Esophagus squamous epithelium (tissue), 5 donors: ENCODE measurements around the gene MRPS14. TPM values are rescaled to one million over a fixed set of nuclear protein-coding genes. Genes with fewer than 3 reads are reported as not detected.

Source experiments
- DNase-seq: peaks from one replicate; lab custom pipeline; 2025; lab: John Stamatoyannopoulos, UW
- H3K27ac ChIP-seq, 4 donors: fragments of 200-600 bp; sonication (generic); one replicate each; pipeline ENCODE4 v1.5.1; 2016 to 2019; ENCODE audit warnings: mild to moderate bottlenecking in 1 of 4
- H3K27me3 ChIP-seq, 4 donors: fragments of 200-600 bp; sonication (generic); 1 replicate in 3 of 4; 2 replicates in 1 of 4; pipeline versions ENCODE4 v1.5.1 to v1.6.0; 2017 to 2021; ENCODE audit warnings: antibody characterized with exemption in 1 of 4
- H3K36me3 ChIP-seq, 3 donors: fragments of 200-600 bp; sonication (generic); one replicate each; pipeline ENCODE4 v1.5.1; 2016 to 2019
- H3K4me1 ChIP-seq, 3 donors: fragments of 200-600 bp; sonication (generic); one replicate each; pipeline ENCODE4 v1.5.1; 2017 to 2019
- H3K4me3 ChIP-seq, 4 donors: fragments of 200-600 bp; sonication (generic); 1 replicate in 3 of 4; 2 replicates in 1 of 4; pipeline ENCODE4 v1.5.1; 2016 to 2019; ENCODE audit warnings: mild to moderate bottlenecking in 2 of 4, moderate library complexity in 1 of 4
- H3K9me3 ChIP-seq, 3 donors: fragments of 200-600 bp; sonication (generic); one replicate each; pipeline ENCODE4 v1.5.1; 2016 to 2019
- POLR2A ChIP-seq, 4 donors: fragments of 450-650 bp; IDR thresholded peaks; one replicate each; pipeline ENCODE4 v1.6.1; 2017; ENCODE audit warnings: antibody characterized with exemption in 4 of 4, mild to moderate bottlenecking in 4 of 4, moderate library complexity in 3 of 4
- WGBS, 2 donors: methylation state at CpG; one replicate each; pipeline ENCODE4 v1.1.5; 2018; 5-methylcytosine and 5-hydroxymethylcytosine counted together
- intact Hi-C: fragments of 100-400 bp; cut with DNase I; formaldehyde crosslinking; loops from one replicate; pipeline ENCODE4 v1.15.0; 2022
- total RNA-seq, 4 donors: library from RNA; depleted of rRNA; stranded (reverse); fragments of >200 nt; gene quantifications; one replicate each; pipeline ENCODE4 v1.1.0, GENCODE V29; 2016
- TF ChIP-seq, protein P1 (sequence below), 6 experiments: fragments of 450-650 bp in 4 of 6; fragments of 200-600 bp in 2 of 6; sonication (generic) in 2 of 6; IDR thresholded peaks; one replicate each; pipeline ENCODE4 v1.5.1; 2016 to 2019; ENCODE audit warnings: antibody characterized with exemption in 6 of 6, mild to moderate bottlenecking in 4 of 6, moderate library complexity in 4 of 6
- donor health status: DM: yes; HTN: yes; CAD: no.

Gene MRPS14
- total RNA-seq, 4 donors from 2014 or later, result 8.6 to 18.1 (median 15.4) TPM

DNA sequence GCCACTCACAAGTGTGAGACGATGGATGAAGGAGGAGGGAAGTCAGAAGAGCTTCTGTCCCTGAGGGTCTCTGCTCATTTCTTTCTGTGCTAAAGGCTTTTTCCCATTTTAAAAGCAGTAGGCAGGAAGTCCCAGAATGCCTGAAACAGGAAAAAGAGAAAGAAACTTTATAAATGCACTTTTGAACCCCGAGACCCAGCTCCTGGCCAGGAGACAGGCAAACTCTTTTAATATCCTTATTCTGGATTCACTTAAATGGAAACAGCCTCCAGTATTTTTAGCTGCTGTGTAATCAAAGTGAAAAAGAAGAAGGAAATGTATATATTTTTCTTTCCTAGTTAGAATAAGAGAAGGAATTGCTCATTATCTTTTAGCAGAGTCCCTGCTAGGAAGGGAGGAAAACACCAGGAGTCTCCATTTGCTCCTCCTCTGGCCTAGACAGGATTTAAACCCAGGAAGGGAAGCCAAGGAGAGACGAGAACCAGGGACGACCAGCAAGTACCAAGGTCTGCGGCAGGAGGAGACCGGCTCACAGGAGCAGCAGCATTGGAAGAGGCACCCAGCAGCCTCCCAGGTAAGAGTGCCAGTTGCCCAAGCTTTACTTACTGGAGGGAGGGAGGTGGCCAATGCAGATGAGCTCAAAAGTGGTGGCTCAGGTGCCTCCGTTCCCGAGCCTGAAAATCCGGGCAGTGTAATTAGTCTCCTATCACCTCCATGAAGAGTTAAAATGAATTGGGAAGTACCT, 44.3 kb upstream of the MRPS14 start, which contains the start of gene TNN:
TSS of gene TNN (plus strand) at position 472 of the 745 bp plus-strand sequence. CDS start 9,586 bp downstream, outside the sequence.
- Histone ChIP-seq H3K36me3 (no peaks in the 10 kb centered on the region), H3K27ac (no peak within 1 kb of the TSS), H3K9me3 (no peaks in the 10 kb centered on the region), H3K27me3 (peaks cover 0 to 3% (median 0%) of the 10 kb centered on the region in 4 donors), H3K4me3 (no peak within 1 kb of the TSS), H3K4me1 (peaks cover 0 to 12% (median 8%) of the 10 kb centered on the region in 3 donors)
- DNase-seq, result no peak
- intact Hi-C loops, result no loop called here
- 55 to 58% methylated on average over 9 of the region's 9 CpGs for WGBS, 2 donors
- TF ChIP-seq, protein P1, sequence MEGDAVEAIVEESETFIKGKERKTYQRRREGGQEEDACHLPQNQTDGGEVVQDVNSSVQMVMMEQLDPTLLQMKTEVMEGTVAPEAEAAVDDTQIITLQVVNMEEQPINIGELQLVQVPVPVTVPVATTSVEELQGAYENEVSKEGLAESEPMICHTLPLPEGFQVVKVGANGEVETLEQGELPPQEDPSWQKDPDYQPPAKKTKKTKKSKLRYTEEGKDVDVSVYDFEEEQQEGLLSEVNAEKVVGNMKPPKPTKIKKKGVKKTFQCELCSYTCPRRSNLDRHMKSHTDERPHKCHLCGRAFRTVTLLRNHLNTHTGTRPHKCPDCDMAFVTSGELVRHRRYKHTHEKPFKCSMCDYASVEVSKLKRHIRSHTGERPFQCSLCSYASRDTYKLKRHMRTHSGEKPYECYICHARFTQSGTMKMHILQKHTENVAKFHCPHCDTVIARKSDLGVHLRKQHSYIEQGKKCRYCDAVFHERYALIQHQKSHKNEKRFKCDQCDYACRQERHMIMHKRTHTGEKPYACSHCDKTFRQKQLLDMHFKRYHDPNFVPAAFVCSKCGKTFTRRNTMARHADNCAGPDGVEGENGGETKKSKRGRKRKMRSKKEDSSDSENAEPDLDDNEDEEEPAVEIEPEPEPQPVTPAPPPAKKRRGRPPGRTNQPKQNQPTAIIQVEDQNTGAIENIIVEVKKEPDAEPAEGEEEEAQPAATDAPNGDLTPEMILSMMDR (IDR thresholded peaks at IDR 0.05), result no peak
- TF ChIP-seq POLR2A (IDR thresholded peaks at IDR 0.05), result no peak

DNA sequence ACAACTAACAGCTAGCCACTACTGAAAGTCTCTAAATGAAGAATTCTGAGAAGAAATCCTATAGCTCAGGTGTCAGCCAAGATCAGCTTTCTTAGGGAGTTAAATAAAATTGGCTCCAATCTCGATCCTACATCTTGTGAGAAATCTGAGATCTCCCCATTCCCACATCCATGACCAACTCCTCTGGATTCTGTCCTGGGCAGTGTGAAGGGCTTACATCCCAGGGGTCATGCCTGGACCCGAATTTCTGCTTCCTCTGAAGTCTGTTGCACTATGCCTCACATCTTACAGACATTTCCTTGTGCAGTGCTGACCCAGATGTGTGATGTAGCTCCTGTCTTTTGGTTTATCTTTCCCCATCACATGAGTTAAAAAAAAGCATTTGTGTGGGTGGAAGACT, 39.6 kb upstream of the MRPS14 start:
- 31 to 56% methylated on average over 2 of the region's 2 CpGs for WGBS, 2 donors
- TF ChIP-seq, protein P1 (IDR thresholded peaks at IDR 0.05), result no peak
- TF ChIP-seq POLR2A (IDR thresholded peaks at IDR 0.05), result no peak
- H3K9me3 ChIP-seq, result no peaks in the 10 kb centered on the region
- no peaks in the 10 kb centered on the region for H3K4me1 ChIP-seq
- H3K36me3 ChIP-seq, result no peaks in the 10 kb centered on the region
- DNase-seq, result no peak
- H3K27ac ChIP-seq, result no peak overlapping the region
- intact Hi-C loops, result no loop called here
- H3K4me3 ChIP-seq, result no peak overlapping the region
- H3K27me3 ChIP-seq, result no peaks in the 10 kb centered on the region

DNA sequence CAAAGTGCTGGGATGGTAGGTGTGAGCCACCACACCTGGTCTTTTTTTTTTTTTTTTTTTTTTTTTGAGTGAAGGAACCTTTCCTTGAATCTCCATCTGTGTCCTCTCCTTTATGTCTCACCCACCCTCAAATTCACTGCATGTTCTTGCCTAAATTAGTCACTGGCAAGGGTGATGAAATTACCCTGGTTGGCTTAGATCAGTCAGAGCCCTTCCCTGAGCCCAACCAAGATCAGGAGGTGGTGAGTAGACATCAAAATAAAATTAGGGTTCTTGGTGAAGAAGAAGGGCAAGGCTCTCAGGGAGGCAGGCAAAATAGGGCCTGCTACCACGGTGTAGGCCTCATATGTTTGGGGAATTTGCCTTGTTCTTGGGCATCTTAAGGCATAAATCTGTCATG, 39.1 kb upstream of the MRPS14 start:
- Histone ChIP-seq H3K36me3 (no peaks in the 10 kb centered on the region), H3K27ac (no peak overlapping the region), H3K4me1 (no peaks in the 10 kb centered on the region), H3K27me3 (no peaks in the 10 kb centered on the region), H3K4me3 (no peak overlapping the region), H3K9me3 (no peaks in the 10 kb centered on the region)
- no peak for TF ChIP-seq POLR2A (IDR thresholded peaks at IDR 0.05)
- TF ChIP-seq, protein P1 (IDR thresholded peaks at IDR 0.05), result no peak
- no peak for DNase-seq
- intact Hi-C loops, result no loop called here
- 62 to 71% methylated on average over 1 of the region's 1 CpG for WGBS, 2 donors

DNA sequence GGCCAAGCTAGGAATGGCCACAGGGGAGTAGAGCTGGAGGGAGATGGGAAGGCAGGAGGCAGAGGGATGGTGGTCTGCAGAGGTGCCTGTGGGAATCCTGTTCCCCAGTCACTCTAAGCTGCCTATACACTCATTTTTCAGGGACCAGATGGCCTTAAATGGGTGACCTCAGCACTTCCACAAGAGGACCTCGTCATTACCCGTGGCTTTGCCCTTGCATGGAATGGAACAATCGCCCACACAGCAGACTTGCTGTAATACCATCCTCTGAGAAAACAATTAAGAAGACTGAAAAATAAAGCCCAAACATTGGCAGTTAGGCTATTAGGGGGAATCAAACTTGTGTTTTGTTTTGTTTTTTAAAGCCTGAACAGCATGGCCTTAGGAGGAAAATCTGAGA, 31.5 kb upstream of the MRPS14 start:
- 77 to 80% methylated on average over 3 of the region's 3 CpGs for whole genome bisulfite sequencing, 2 donors
- intact Hi-C loops, result no loop called here
- Histone ChIP-seq H3K27me3 (peaks cover 0 to 23% (median 0%) of the 10 kb centered on the region in 4 donors), H3K4me3 (no peak overlapping the region), H3K36me3 (no peaks in the 10 kb centered on the region), H3K9me3 (no peaks in the 10 kb centered on the region), H3K4me1 (no peaks in the 10 kb centered on the region), H3K27ac (no peak overlapping the region)
- no peak for TF ChIP-seq POLR2A (IDR thresholded peaks at IDR 0.05)
- TF ChIP-seq, protein P1 (IDR thresholded peaks at IDR 0.05), result no peak
- no peak for DNase-seq

DNA sequence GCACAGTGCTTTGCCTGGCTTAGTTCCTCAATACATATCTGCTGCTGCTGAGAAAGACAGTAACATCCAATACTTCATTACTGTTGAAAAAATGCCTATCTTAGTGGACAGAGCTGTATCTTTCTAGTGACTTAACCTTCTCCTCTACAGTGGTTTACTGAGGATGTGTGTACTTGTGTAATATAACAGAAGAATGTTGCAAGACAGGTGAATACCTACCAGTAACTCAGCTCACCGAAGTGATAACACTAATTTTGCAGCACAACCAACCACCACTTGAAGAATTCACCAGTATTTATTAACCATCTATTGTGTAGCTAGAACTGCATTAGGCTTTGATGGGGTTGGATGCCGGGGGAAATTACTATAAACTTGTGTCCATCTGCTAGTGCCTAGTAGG, 27.8 kb upstream of the MRPS14 start:
- no peak overlapping the region for H3K27ac ChIP-seq
- WGBS, 2 donors, result 60 to 96% methylated on average over 2 of the region's 2 CpGs
- TF ChIP-seq, protein P1 (IDR thresholded peaks at IDR 0.05), result no peak
- TF ChIP-seq POLR2A (IDR thresholded peaks at IDR 0.05), result no peak
- H3K36me3 ChIP-seq, result no peaks in the 10 kb centered on the region
- H3K9me3 ChIP-seq, result no peaks in the 10 kb centered on the region
- H3K4me1 ChIP-seq, result no peaks in the 10 kb centered on the region
- peaks cover 0 to 33% (median 0%) of the 10 kb centered on the region in 4 donors for H3K27me3 ChIP-seq
- H3K4me3 ChIP-seq, result no peak overlapping the region
- intact Hi-C loops, result no loop called here
- no peak for DNase-seq
